Astrocyte of the hippocampus (primary cell): ENCODE measurements around the gene ERC1.
"Not testable (repeated sequence)": the region's sequence is repeated elsewhere in the genome, so short reads cannot be mapped to it uniquely, and the experiment has no call there.

Experiments used
- DNase-seq: peaks from one replicate; pipeline ENCODE4 v3.0.0; 2011; ENCODE audit warnings: low read depth, low spot score

Gene ERC1

DNA sequence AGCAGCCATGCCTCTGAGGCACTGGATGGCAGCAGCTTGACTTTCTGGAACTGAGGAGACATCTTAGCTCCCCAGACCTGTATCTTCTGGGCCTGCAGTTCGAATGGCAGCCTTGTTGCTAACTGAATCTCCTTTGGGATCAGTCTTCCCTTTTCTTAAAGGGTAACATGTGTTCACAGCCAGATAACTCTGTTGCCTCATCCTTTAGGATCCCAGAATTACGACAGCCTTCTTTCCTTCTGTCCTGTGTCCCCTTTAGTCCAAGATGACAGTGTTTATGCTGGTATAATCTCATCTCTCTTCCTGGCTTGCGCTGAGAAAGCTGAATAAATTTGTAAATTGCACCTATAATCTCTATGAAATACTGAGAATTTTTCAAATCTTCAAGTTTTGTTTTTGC, 9.1 kb upstream of the ERC1 start:
- no peak for DNase-seq

DNA sequence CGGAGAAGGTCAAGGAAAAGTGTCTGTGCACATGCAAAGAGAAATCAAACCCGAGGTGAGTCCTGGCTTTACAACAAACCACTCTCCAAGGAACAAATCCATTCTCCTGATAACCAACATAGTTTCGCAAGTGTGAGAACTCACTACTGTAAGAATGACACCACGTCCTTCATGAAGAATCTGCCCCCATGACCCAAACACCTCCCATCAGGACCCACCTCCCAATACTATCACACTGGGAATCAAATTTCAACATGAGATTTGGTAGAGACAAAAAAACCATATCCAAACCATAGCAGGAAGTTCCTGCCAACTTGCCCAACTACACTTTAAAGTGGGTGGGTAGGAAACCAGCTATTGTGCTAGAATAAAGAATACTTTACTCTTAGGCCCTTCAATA, 2.4 kb upstream of the ERC1 start:
- no peak for DNase-seq

DNA sequence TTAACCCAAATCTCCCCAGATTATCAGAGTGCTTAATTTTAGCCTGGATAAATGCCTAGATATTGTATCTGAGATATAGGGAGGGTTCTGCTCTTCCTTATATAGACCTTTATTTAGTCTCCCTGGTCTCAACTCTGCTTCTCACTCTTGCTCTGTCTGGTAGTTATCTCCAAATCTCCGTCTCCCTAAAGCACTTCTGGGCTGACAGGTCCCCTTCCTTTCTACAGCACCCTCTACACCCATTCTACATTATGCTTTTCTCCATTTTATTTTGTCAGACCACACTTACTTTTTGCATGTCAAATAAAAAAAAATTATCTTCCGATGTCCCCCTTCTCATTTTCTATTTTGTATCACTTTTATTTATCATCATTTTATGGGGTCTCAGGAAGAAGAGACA, 2.0 kb upstream of the ERC1 start:
- no peak for DNase-seq

DNA sequence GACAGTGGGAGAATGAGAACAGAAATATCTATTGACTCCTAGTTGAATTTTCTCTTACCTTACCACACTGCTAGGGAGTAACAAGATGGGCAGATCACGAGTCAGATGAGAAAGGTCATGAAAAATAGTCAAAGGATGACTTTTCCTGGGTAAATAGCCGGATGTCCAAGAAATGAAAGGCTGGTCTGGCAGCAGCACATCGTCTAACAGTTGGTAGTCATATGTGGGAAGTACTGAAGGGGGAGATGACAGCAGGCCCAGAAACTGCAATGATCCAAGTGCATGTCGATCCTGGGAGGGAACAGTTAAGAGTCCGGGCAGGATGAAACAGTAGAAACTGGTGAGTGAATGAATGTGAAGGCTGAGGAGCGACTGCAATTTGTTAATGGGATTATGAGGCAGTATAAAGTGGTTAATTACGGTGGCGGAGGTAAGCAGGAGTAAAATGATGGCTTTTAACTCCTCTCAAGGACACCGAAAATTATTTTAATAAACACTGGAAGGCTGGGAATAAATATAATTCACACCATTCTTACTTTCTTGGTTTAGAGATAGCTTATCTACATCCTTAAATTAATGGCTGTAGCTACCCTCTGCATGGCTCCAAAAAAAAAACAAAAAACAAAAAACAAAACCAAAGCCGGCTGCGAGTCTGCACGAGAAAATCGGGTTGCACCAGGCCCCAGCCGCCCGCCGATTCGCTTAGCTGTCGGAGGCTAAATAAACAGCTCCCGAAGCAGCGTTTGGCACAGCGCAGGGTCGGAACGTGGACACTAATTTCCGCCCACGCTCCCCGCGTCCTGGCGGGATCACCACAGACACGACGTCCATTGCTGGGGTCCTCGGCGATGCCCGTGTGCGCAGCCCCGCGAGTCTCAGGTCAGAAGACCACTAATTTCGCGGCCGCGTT, 1.0 kb upstream of the ERC1 start:
- peak; percentile 53 for DNase-seq

DNA sequence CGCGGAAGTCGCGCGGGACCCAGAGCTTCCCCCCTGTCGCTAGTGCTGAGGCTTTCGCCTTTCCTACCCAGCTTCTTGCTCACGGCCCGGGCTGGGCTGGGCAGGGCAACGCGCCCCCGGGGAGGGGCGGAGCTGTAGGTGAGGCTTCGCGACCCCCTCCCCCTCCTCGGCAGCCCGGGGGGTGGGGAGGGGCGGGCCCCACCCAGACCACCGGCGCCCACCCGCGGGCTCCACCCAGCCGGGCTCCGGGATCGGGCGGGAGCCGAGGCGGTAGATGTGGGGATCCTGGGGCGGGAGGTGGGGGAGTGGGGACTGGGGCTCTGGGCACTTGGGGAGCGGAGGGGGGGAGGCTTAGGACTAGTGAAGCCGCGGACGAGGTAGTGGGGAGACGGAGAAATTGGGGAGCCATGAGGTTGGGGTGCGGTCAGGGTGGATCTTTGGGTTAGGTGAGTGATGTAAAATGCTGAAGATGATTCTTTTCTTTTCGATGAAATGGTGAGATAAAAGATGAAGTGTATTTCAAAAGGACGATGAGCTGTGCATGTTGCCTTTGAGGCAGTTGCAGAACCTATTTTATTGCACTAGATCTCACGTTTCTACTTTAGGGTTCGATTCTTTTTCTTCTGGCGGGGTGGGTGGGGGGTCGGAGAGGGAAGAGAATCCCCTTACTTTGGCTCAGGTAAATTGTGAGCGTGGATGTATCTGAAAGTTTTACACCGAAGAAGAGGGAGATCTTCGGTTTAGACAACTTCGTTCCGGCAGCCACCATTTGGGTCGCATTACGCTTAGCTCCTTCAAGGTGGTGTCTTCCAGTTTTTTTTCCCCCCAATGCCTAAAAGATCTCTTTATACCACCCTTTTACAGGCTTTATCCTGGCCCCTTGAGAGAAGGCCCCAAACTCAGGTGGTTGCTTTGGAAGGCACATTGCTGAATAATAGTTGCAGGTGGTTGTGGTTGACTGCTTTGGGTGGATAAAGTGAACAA, 619 bp downstream of the ERC1 start:
- DNase-seq: no peak

DNA sequence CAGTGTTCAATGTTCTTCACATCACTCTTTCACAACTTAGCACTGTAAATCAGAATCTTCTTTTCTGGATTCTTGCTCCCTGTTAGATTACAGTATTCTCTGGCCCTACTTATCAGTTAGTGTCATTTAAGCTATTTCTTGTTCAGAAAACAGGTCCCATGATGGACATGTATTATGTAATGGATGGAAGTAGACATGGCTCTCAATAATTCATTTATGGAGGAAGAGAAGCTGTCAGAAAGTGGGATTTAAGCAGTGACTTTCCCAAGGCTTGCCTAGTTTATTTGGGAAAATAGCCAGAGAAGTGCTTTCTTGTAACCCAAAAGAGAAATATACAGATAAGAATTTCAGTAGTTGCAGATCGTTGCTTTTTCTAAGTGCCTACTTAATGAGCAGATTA, 1.6 kb downstream of the ERC1 start:
- DNase-seq: no peak

DNA sequence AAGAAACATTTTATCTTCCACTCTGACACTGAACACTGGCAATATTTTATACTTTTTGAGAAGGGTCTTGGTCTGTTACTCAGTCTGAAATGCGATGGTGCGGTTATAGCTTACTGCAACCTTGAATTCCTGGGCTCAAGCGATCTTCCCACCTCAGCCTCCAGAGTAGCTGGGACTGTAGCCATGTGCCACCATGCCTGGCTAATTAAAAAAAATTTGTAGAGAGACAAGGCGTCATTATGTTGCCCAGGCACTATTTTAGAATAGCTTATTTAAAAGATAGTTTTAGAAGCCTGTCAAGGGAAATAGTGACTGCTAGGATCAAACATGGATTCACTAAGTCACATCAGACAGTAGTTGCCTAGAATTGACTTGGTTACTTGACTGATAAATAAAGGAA, 5.9 kb downstream of the ERC1 start:
- no peak for DNase-seq

DNA sequence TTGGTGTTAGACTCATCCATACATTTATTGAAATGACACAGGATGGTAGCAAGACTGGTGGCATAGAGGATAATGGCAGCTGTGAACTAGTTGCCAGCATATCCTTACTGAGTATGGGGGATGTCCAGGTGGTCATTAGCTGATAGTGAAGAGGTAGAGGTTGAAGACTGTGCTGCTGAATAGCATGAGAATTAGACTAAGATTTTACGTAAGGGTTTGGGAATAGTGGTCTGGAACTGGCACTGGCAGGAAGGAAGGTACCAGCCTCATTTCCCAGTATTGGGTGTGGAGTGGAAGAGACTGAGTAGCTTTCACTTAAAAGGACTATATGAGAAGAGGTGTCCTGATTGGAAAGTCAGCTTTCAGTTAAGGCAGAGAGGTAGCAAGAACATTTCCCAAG, 6.5 kb downstream of the ERC1 start:
- no peak for DNase-seq

DNA sequence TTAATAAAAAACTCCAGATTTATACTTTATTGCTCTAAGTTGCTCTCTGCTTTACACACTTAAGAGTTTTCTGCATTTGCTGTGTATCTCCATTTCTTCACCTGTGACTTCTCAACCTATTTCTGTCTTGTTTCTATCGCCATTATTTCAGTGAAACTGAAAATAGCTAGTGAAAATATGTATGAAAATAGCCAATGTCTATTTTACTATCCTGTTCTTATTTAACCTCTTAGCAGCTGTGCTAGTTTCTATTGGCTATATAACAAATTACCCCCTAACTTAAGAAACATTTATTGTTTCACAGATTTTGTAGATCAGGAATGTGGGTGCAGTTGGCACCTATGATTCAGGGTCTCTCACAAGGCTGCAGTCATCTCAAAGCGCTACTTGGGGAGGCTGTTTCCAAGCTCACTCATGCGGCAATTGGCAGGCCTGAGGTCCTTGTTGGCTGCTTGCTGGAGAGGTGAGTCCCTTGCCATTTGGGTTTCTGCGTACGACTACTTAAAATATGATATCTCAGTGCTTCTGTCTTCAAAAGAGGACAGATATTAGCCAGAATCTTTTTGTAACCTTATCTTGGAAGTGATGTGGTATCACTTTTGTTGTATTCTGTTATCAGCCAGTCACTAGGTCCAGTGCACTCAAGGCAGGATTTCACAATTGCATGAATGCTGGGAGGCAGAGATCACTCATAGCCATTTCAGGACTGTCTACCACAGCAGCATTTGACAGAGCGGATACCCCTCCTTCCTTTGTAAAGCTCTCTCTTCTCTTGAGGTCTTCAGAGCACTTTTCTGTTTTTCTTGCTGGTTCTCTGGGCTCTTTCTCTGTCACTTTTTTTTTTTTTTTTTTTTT, 7.2 kb downstream of the ERC1 start:
- no peak for DNase-seq

DNA sequence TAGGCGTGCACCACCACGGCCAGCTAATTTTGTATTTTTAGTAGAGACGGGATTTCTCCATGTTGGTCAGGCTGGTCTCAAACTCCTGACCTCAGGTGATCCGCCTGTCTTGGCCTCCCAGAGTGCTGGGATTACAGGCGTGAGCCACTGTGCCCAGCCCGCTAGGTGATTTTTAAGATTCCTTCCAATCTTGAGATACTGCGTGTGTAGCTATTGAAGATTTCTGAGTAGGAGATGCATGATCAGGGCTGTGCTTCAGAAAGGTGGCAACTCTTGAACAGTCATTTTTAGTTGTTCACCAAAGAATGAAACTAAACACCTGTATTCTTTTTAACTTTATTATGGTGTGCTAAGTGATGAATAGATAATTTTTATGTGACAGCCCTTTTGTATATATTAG, 8.7 kb downstream of the ERC1 start:
- DNase-seq: not testable (repeated sequence)

DNA sequence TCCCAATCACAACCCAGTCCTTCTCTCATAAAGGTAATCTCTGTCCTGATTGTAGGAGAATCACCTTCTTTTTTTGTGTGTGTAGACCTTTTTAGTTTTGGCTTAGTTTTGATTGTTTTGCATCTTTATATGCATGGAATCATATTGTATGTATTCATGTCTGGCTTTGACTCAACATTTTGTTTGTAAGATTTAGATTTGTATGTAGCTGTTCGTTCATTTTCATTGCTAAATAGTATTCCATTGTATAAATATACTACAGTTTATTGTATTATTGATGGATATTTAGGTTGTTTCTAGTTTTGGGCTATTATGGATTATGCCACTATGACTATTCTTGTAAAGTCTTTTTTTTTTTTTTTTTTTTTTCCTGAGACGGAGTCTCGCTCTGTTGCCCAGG, 10.5 kb downstream of the ERC1 start:
- no peak for DNase-seq

DNA sequence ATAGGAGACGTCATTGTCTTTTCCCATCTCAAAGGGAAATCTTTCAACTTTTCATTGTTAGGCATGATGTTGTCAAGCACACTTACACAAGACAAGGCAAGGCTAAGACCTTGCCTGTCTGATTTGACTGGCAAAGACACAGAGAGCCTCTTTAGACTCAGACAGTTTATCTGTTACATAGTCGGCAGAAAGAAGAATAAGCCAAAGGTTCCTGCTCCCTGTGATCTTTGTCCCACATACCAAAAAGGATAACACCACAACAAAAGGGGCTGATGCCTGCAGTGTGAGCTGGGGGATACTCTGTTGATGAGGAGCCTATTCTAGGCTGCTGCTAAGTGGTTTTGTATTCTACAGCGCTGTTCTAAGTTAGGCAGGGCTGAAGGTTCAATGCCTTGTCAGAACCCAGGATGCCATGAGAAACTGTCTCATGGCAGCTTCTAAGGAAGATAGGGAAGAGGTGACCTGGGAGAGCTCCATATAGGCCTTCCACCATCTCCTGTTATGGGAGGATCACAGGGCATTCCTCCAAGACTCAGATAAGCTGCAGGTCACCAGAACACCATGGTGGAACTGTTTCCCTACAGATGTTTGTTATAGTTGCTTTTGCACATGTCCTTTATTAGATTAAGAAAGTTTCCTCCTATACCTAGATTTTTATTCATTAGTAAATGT, 12.7 kb downstream of the ERC1 start:
- DNase-seq: no peak

DNA sequence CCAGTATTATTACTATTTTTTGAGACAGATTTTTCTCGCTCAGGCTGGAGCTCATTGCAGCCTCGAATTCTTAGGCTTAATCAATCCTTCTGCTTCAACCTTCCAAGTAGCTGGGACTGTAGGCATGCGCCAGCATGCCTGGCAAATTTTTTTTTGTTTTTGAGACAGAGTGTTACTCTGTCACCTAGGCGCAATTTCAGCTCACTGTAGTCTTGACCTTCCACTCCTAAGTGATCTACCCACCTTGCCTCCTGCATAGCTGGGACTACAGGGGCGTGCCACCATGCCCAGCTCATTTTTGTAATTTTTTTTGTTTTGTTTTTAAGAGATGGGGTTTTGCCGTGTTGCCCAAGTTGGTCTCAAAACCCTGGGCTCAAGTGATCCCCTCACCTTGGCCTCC, 15.2 kb downstream of the ERC1 start:
- DNase-seq: no peak

DNA sequence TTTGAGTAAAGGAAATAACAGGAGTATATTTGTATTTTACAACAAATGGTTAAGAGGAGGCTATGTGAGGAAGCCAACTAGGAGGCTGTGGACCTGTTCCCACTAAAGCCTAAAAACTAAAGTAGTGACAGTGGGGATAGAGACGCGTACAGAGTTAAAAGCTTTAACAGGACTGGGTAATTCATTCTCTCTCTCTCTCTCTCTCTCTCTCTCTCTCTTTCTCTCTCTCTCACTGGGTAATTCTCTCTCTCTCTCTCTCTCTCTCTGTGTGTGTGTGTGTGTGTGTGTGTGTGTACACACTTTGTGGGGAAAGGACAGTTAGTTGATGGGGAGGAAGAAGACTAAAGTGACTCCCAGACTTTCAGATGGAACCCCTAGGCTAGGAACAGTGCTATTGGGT, 16.3 kb downstream of the ERC1 start:
- DNase-seq: no peak

DNA sequence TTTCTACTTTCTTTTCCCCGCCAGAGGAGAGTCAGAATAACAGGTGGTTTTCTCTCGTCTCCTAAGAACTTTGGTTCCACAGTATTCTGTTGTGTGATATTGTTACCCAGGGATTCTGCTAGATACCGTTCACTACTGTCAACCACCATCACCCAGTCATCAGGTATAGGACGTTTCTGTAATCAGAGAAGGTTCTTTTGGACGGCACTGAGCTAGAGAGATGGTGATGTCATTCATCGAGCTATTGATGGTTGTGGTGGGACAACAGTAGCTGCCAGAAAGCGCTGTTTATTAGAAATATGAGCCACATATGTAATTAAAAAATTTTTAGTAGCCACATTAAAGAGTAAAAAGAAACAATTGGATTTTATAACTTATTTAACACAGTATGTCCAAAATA, 17.0 kb downstream of the ERC1 start:
- DNase-seq: no peak

DNA sequence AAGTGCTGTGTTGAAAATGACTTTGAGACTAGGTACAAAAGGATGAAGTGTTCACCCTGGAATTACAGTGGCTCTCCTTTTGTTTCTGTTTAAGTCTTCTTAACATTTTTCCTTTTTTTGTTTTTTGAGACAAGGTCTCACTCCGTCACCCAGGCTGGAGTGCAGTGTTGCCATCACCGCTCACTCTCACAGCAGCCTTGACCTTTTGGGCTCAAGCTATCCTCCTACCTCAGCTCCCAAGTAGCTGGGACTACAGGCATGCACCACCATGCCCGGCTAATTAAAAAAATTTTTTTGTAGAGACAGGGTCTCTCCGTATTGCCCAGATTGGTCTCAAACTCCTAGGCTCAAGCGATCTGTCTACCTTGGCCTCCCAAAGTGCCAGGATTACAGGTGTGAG, 20.1 kb downstream of the ERC1 start:
- no peak for DNase-seq

DNA sequence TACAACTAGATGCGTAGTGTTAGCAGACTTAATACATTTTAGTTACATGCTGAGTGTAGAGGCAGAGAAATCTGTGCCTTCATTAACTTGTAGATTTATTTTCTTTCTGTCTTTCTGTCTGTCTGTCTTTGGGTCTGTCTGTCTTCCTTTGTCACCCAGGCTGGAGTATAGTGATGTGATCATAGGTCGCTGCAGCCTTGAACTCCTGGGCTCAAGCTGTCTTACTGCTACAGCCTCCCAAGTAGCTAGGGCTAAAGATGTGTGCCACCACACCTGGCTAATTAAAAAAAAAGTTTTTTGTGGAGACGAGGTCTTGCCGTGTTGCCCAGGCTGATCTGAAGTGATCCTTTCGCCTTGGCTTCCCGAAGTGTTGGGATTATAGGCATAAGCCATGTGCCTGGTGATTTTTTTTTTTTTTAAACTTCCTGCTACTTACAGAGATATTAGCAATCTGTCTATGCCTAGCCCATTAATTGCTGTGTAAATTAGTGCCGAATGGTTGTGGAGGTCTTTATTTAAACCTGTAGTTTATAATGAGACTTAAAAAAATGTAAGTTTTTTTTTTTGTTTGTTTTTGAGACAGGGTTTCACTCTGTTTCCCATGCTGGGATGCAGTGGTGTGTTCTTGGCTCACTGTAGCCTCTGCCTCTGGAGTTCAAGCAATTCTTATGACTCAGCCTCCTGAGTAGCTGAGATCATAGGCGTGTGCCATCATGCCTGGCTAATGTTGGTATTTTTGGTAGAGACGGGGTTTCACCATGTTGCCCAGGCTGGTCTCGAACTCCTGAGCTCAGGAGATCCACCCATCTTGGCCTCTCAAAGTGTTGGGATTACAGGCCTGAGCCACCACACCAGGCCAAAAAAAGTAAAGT, 22.8 kb downstream of the ERC1 start:
- DNase-seq: peak; percentile 83

DNA sequence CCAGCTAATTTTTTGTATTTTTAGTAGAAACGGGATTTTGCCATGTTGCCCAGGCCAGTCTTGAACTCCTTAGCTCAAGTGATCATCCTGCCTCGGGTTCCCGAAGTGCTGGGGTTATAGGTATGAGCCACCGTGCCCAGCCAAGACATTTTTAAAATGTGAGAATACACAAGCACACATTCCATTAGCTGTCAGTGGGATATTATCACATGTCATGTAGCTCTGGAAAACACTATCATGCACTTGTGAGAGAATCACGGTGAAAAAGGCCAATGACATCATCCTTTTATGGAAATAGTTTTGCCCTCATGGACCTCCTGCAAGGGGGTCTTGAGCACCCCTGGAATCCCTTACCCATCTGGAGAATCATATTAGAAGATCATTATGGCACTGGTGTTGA, 28.3 kb downstream of the ERC1 start:
- no peak for DNase-seq

DNA sequence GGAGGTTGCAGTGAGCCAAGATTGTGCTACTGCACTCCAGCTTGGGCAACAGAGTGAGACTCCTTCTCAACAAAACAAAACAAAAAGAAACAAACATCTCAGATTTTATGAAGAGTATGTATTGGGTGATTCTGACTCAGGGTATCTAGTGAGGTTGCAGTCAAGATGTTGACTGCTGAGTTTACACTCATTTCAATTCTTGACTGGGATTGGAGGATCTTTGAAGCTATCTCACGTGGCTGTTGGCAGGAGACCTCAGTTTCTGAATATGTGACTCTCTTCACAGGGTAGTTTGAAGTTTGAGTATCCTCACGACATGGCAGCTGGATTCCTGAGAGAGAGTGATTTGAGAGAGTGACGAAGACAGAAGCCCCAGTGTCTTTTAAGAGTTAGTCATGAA, 29.4 kb downstream of the ERC1 start:
- DNase-seq: no peak
